HepG2 (cell line): ENCODE data around the gene OR10AD1. TPM values are rescaled to one million over a fixed set of nuclear protein-coding genes. Genes with fewer than 3 reads are reported as not detected.

ENCODE experiments used
- ATAC-seq: fragments of 200-7000 bp; cut with Tn5 transposase; 3 replicates; pipeline ENCODE4 v1.9.1; 2020; ENCODE audit warnings: mild to moderate bottlenecking, moderate library complexity
- Bru-seq: library from RNA; stranded (reverse); fragments of 400-500 nt; gene quantifications from one replicate; lab custom pipeline; 2021; lab: Mats Ljungman, UMichigan
- BruChase-seq, 2 experiments: library from RNA; stranded (reverse); fragments of 400-500 nt; gene quantifications; one replicate each; lab custom pipeline; 2021; lab: Mats Ljungman, UMichigan
- BruUV-seq: library from RNA; stranded (reverse); fragments of 400-500 nt; replicated peaks from 2 replicates; lab custom pipeline; 2021; lab: Mats Ljungman, UMichigan
- CTCF ChIA-PET: fragments of 300-600 bp; formaldehyde crosslinking; extraction: SDS; loops from one replicate; lab custom pipeline; 2021; ENCODE audit warnings: low total read pairs, inconsistent platforms, low intra/inter-chr PET ratio; lab: Yijun Ruan, JAX
- POLR2A ChIA-PET: fragments of 350-600 bp; sonication (Branson Sonifier 250); formaldehyde crosslinking; loops from one replicate; lab custom pipeline; 2020; ENCODE audit warnings: antibody characterized with exemption, inconsistent platforms; lab: Yijun Ruan, JAX
- DNase-seq: peaks from one replicate; pipeline ENCODE4 v3.0.0-alpha.2; 2015; ENCODE audit warnings: low spot score
- FAIRE-seq: peaks from 3 replicates; lab custom pipeline; 2011; peaks lifted over from hg19 to GRCh38; lab: Jason Lieb, UNC
- H2AFZ ChIP-seq: one replicate; pipeline ENCODE4 v1.6.1; 2011; ENCODE audit warnings: low read length, inconsistent platforms
- H3K27ac ChIP-seq: fragments of 300-600 bp; 3 replicates; pipeline ENCODE4 v1.8.0; 2011; ENCODE audit warnings: mixed run types, mild to moderate bottlenecking, mixed read lengths, low read length, inconsistent platforms; ENCODE audit not compliant: insufficient read depth; ENCODE audit errors: extremely low read length
- H3K27me3 ChIP-seq, 2 experiments: fragments of 200-600 bp in 1 of 2; 2 replicates in 1 of 2; 3 replicates in 1 of 2; pipeline versions ENCODE4 v1.6.0 to v1.8.0; 2011; ENCODE audit warnings: low read length in 2 of 2, mild to moderate bottlenecking in 2 of 2, moderate library complexity in 2 of 2, inconsistent platforms in 1 of 2; ENCODE audit not compliant: insufficient read depth in 2 of 2, control insufficient read depth in 1 of 2
- H3K36me3 ChIP-seq, 2 experiments: fragments of 200-600 bp in 1 of 2; replicated peaks in 1 of 2; 2 replicates in 1 of 2; 3 replicates in 1 of 2; pipeline versions ENCODE4 v1.5.1 to v1.8.0; 2011; ENCODE audit warnings: low read length in 2 of 2, inconsistent platforms in 1 of 2; ENCODE audit not compliant: insufficient read depth in 2 of 2, control insufficient read depth in 1 of 2
- H3K4me1 ChIP-seq: 2 replicates; pipeline ENCODE4 v1.5.1; 2012; ENCODE audit warnings: low read length, inconsistent platforms; ENCODE audit not compliant: insufficient read depth
- H3K4me2 ChIP-seq: 2 replicates; pipeline ENCODE4 v1.6.0; 2011; ENCODE audit warnings: low read depth, low read length, inconsistent platforms
- H3K4me3 ChIP-seq, 3 experiments: fragments of 200-600 bp in 1 of 3; sonication (generic), shearing (Covaris generic) in 1 of 3; replicated peaks in 1 of 3; 2 replicates each; pipeline ENCODE4 v1.5.1; 2011 to 2016; ENCODE audit warnings: low read length in 3 of 3, inconsistent platforms in 2 of 3, low read depth in 2 of 3, mild to moderate bottlenecking in 2 of 3, control low read depth in 1 of 3, mixed read lengths in 1 of 3; ENCODE audit not compliant: insufficient read depth in 1 of 3
- H3K79me2 ChIP-seq: one replicate; pipeline ENCODE4 v1.6.1; 2011; ENCODE audit warnings: low read length, inconsistent platforms; ENCODE audit not compliant: insufficient read depth
- H3K9ac ChIP-seq: 2 replicates; pipeline ENCODE4 v1.6.0; 2011; ENCODE audit warnings: mild to moderate bottlenecking, low read depth, low read length, inconsistent platforms; ENCODE audit not compliant: insufficient read depth
- H3K9me3 ChIP-seq: 2 replicates; pipeline ENCODE4 v1.5.1; 2012; ENCODE audit warnings: mild to moderate bottlenecking, low read length
- H4K20me1 ChIP-seq: 2 replicates; pipeline ENCODE4 v1.6.0; 2011; ENCODE audit warnings: inconsistent platforms, mild to moderate bottlenecking, low read length, moderate library complexity; ENCODE audit not compliant: insufficient read depth
- ZNF225 ChIP-seq: sonication (generic); formaldehyde crosslinking; IDR thresholded peaks from 2 replicates; pipeline ENCODE4 v1.4.0; 2020; ENCODE audit warnings: mild to moderate bottlenecking, missing genetic modification reagents
- WGBS: methylation state at CpG from one replicate; pipeline ENCODE4 v1.1.6; 2017; ENCODE audit warnings: low lambda C conversion rate; 5-methylcytosine and 5-hydroxymethylcytosine counted together
- in situ Hi-C: cut with HindIII; loops from 2 replicates; pipeline ENCODE4 v1.10.0; 2017; ENCODE audit warnings: low pct_unique_long_range_greater_than_20kb; ENCODE audit not compliant: extremely low pct_ligation_motif_present
- intact Hi-C: fragments of 100-400 bp; cut with micrococcal nuclease; formaldehyde crosslinking; loops from one replicate; pipeline ENCODE4 v1.10.0; 2022; ENCODE audit not compliant: unreplicated experiment
- long read RNA-seq, 2 experiments: library from RNA in 1 of 2; library from polyadenylated mRNA in 1 of 2; stranded (forward) in 1 of 2; unstranded in 1 of 2; transcript quantifications; one replicate each; pipeline ENCODE4 v2.0.0, GENCODE V29; 2019 to 2022
- polyA minus RNA-seq, 3 experiments: library from RNA; depleted of rRNA, polyadenylated mRNA; stranded (reverse); fragments of >200 nt; gene quantifications; 2 replicates each; pipeline ENCODE4 v1.2.3, GENCODE V29; 2011; ENCODE audit warnings: low replicate concordance in 1 of 3
- polyA plus RNA-seq, 8 experiments: library from polyadenylated mRNA; depleted of rRNA in 3 of 8; stranded (reverse) in 7 of 8; unstranded in 1 of 8; fragments of >200 nt; fragmentation: Illumina TruSeq in 4 of 8; extraction: Trizol in 4 of 8; gene quantifications; 2 replicates each; pipeline versions ENCODE4 v1.2.1 to v1.2.3, GENCODE V29; 2011 to 2016; ENCODE audit warnings: low read depth in 4 of 8, missing spikeins in 1 of 8, mixed read lengths in 1 of 8; ENCODE audit not compliant: insufficient read depth in 1 of 8
- total RNA-seq, 5 experiments: library from RNA; depleted of rRNA; stranded (reverse); fragments of >200 nt; fragmentation: Illumina TruSeq; extraction: Trizol; gene quantifications; 2 replicates each; pipeline ENCODE4 v1.2.3, GENCODE V29; 2016; ENCODE audit warnings: low read depth in 1 of 5

OR10AD1 gene, protein sequence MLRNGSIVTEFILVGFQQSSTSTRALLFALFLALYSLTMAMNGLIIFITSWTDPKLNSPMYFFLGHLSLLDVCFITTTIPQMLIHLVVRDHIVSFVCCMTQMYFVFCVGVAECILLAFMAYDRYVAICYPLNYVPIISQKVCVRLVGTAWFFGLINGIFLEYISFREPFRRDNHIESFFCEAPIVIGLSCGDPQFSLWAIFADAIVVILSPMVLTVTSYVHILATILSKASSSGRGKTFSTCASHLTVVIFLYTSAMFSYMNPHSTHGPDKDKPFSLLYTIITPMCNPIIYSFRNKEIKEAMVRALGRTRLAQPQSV
- not detected in 2 replicates for total RNA-seq (2016; rRNA removed; fragmentation: Illumina TruSeq; extraction: Trizol)
- not detected in 2 replicates for total RNA-seq (2016; cell fraction: cytosol; rRNA removed; fragmentation: Illumina TruSeq; extraction: Trizol; ENCODE audit: low read depth)
- not detected in 2 replicates for total RNA-seq (2016; cell fraction: insoluble cytoplasmic fraction; rRNA removed; fragmentation: Illumina TruSeq; extraction: Trizol)
- not detected in 2 replicates for total RNA-seq (2016; cell fraction: membrane; rRNA removed; fragmentation: Illumina TruSeq; extraction: Trizol)
- total RNA-seq (2016; cell fraction: nucleus; rRNA removed; fragmentation: Illumina TruSeq; extraction: Trizol): not detected in 2 replicates
- not detected in 2 replicates for polyA plus RNA-seq (2011; rRNA removed)
- polyA plus RNA-seq (2011; cell fraction: cytosol; rRNA removed): not detected in 2 replicates
- polyA plus RNA-seq (2011; cell fraction: nucleus; rRNA removed): not detected in 2 replicates
- polyA plus RNA-seq (2012): not detected in 2 replicates
- polyA plus RNA-seq (2016; cell fraction: cytosol; fragmentation: Illumina TruSeq; extraction: Trizol; ENCODE audit: low read depth): not detected in 2 replicates
- polyA plus RNA-seq (2016; cell fraction: insoluble cytoplasmic fraction; fragmentation: Illumina TruSeq; extraction: Trizol; ENCODE audit: low read depth): not detected in 2 replicates
- not detected in 2 replicates for polyA plus RNA-seq (2016; cell fraction: membrane; fragmentation: Illumina TruSeq; extraction: Trizol; ENCODE audit: low read depth)
- not detected in 2 replicates for polyA plus RNA-seq (2016; cell fraction: nucleus; fragmentation: Illumina TruSeq; extraction: Trizol; ENCODE audit: insufficient read depth, low read depth)
- polyA minus RNA-seq (2011; rRNA and poly(A)+ RNA removed; ENCODE audit: low replicate concordance): not detected in 2 replicates
- polyA minus RNA-seq (2011; cell fraction: cytosol; rRNA and poly(A)+ RNA removed): not detected in 2 replicates
- not detected in 2 replicates for polyA minus RNA-seq (2011; cell fraction: nucleus; rRNA and poly(A)+ RNA removed)
- not detected for Bru-seq, nascent RNA
- not detected for BruChase-seq, experiment 1, labeled RNA remaining after a 6-hour chase
- not detected for BruChase-seq, experiment 2, labeled RNA remaining after a 2-hour chase
- long read RNA-seq, experiment 1: 0 reads
- long read RNA-seq, experiment 2: 0 reads

DNA sequence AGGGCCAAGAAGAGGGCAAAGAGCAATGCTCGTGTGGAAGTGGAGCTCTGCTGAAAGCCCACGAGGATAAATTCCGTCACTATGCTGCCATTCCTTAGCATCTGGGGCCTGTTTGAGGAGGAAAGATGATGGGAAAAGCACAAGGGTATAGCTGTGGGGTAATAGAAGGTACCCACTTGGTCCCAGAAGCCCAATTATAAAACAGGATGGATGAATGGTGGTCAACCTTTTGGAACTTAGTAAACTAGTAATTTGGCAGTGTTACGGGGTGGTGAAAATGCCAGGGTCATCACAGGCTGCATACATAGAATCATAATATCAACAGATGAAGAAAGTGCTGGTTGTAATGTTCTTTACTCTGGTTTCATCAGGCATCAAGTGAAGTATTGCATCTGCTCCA is at the start of gene OR10AD1:
Gene OR10AD1 (minus strand): TSS at position 101 of the 400 bp plus-strand sequence. CDS start 0 bp downstream, at position 101.
- no peak within 1 kb of the TSS for H3K4me2 ChIP-seq
- H3K9me3 ChIP-seq: peaks cover 6% of the 10 kb centered on the region
- no peak within 1 kb of the TSS for H3K27ac ChIP-seq
- H2AFZ ChIP-seq: no peak within 1 kb of the TSS
- ChIA-PET CTCF (no interaction called here), POLR2A (no interaction called here)
- ATAC-seq: no peak
- no TSS peak for BruUV-seq
- intact Hi-C loops: no loop called here
- no peak for DNase-seq
- no peaks in the 10 kb centered on the region for H3K4me1 ChIP-seq
- in situ Hi-C loops: no loop called here
- H3K4me3 ChIP-seq: no peak within 1 kb of the TSS
- TF ChIP-seq ZNF225 (CRISPR knock-in tag): no peak
- no peaks in the 10 kb centered on the region for H4K20me1 ChIP-seq
- H3K9ac ChIP-seq: no peak within 1 kb of the TSS
- no peak for FAIRE-seq
- WGBS: 3% methylated on average over 4 of the region's 4 CpGs
- no peaks in the 10 kb centered on the region; a peak in 1 of 5 replicates for H3K27me3 ChIP-seq
- H3K79me2 ChIP-seq: no peaks in the 10 kb centered on the region
- H3K36me3 ChIP-seq: no peaks in the 10 kb centered on the region
